ENCODE results near the gene PLCB3.
A peak's percentile ranks its signal among the peaks of the same experiment; 100 is the strongest.
"Not testable (repeated sequence)": the region's sequence is repeated elsewhere in the genome, so short reads cannot be mapped to it uniquely, and the experiment has no call there.

Gene PLCB3

GRCh38 chr11:64306563-64306875, 55.2 kb downstream of the PLCB3 start:
- DNase-seq = no peak

GRCh38 chr11:64306876-64307622, 55.7 kb downstream of the PLCB3 start:
- DNase-seq = no peak

DNA sequence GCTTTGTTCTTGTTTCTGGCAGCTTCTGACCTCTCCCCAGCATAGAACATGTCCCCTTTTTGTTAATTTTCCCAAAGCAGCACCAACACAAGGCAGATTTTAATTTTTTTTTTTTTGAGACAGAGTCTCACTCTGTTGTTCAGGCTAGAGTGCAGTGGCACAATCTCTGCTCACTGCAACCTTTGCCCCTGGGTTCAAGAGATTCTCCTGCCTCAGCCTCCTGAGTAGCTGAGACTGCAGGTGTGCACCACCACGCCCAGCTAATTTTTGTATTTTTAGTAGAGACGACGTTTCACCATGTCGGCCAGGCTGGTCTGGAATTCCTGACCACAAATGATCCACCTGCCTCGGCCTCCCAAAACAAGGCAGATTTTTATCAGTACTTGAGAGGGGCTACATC, 56.5 kb downstream of the PLCB3 start:
- not testable (repeated sequence) for DNase-seq

DNA sequence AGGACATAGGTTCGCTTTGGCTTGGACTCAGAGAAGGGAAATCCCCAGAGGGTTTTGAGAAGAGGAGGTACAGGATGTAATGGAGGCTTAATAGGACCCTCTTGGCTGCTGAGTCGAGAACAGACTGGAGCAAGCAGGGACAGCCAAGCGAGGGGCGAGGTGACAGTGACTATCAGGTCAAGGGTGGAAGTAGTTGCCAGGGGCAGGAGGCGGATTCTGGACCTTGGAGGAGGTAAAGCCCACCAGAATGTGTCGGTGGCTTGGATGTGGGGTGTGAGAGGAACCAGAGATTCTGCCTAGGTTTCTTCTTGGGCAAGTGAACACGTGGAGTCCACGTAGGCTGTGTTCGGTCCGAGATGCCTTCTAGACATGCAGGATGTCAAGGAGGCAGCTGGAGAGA, 61.6 kb downstream of the PLCB3 start:
- no peak for DNase-seq

- no peak for DNase-seq
These were observed 62.3 kb downstream of the PLCB3 start for GRCh38 chr11:64313491-64314145.

DNA sequence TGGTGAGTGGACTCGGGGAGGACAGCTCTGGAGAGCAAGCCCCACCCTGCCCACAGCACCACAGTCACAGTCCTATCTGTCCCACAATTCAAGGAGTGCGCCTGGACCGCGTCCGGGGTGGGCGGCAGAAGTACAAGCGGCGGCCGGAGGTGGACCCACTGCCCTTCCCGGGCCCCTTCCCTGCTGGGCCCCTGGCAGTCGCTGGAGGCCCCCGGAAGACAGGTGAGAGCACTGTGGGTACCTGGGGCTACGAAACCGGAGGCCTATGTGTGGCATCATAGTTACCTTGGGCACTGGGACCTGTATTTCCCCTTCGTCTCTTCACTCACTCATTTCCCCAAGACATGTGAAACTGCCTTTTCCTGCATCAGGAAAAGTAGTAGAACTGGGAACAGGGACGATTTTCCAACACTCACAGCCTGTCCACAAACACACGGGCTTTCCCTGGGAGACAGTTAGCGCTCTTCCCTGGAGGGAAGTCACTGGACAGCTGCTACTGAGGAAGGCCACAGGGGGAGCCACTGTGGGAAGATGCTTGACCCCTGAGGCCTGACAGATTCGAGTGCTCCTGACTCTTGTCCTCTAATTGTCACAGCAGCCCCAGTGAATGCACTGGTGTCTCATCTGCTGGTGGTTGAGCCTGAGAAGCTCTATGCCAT, 62.9 kb downstream of the PLCB3 start:
- no peak for DNase-seq

DNA sequence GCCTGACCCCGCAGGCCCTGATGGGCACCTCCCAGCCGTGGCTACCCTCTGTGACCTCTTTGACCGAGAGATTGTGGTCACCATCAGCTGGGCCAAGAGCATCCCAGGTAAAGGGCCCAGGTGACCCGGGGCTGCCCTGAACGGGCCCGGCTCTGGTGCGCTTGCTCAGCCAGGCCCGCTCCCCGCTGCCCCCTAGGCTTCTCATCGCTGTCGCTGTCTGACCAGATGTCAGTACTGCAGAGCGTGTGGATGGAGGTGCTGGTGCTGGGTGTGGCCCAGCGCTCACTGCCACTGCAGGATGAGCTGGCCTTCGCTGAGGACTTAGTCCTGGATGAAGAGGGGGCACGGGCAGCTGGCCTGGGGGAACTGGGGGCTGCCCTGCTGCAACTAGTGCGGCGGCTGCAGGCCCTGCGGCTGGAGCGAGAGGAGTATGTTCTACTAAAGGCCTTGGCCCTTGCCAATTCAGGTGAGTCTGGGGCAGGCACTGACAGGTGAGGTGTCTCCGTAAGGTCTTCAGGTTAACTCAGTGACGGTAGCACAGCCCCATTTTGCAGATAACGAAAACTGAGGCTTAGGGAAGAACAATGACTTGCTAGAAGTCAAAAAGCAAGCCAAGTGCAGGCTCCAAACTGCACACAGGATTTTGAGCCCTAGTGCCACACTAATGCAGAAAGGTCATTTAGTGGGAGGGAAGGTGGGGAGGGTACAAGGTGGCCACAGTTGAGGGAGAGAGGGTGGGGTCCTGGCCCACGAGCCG, 63.7 kb downstream of the PLCB3 start:
- DNase-seq = no peak

DNA sequence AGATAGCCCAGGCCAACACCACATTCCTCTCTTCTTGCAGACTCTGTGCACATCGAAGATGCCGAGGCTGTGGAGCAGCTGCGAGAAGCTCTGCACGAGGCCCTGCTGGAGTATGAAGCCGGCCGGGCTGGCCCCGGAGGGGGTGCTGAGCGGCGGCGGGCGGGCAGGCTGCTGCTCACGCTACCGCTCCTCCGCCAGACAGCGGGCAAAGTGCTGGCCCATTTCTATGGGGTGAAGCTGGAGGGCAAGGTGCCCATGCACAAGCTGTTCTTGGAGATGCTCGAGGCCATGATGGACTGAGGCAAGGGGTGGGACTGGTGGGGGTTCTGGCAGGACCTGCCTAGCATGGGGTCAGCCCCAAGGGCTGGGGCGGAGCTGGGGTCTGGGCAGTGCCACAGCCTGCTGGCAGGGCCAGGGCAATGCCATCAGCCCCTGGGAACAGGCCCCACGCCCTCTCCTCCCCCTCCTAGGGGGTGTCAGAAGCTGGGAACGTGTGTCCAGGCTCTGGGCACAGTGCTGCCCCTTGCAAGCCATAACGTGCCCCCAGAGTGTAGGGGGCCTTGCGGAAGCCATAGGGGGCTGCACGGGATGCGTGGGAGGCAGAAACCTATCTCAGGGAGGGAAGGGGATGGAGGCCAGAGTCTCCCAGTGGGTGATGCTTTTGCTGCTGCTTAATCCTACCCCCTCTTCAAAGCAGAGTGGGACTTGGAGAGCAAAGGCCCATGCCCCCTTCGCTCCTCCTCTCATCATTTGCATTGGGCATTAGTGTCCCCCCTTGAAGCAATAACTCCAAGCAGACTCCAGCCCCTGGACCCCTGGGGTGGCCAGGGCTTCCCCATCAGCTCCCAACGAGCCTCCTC, 64.6 kb downstream of the PLCB3 start:
- DNase-seq = not testable (repeated sequence)

DNA sequence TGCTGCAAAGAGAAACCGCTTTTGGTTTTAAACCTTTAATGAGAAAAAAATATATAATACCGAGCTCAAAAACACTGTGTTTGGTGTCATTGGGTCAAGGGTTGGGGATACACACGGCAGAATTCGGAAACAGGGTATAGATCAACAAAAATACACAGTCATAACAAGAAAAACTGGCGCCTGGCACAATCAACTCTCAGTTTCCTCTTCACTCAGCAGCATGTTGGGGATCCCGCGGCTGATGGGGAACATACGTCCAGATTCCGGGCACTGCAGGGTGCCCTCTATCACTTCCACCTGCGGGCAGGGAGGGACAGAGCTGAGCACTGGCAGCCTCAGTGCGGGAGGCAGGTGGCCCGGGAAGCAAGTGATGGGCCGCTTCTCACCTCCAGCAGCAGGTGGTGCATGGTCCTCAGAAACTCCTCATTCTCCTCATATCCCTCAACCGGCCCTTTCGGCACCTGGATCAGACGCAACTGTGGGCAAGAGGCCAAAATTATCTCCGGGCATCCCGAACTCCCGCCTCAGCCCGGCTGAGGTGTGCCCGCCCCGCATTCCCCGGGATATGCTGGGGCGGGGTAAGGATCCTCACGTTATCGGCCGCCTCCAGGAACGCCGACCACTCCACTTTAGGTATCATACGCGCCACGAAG, 65.5 kb downstream of the PLCB3 start:
- peak; percentile 39 for DNase-seq

- DNase-seq = peak; percentile 98
These were observed 66.1 kb downstream of the PLCB3 start, which contains the start of gene TRMT112 for GRCh38 chr11:64317325-64317960. Gene TRMT112 (minus strand): TSS chr11:64317559. CDS start chr11:64317526, 33 bp downstream.

DNA sequence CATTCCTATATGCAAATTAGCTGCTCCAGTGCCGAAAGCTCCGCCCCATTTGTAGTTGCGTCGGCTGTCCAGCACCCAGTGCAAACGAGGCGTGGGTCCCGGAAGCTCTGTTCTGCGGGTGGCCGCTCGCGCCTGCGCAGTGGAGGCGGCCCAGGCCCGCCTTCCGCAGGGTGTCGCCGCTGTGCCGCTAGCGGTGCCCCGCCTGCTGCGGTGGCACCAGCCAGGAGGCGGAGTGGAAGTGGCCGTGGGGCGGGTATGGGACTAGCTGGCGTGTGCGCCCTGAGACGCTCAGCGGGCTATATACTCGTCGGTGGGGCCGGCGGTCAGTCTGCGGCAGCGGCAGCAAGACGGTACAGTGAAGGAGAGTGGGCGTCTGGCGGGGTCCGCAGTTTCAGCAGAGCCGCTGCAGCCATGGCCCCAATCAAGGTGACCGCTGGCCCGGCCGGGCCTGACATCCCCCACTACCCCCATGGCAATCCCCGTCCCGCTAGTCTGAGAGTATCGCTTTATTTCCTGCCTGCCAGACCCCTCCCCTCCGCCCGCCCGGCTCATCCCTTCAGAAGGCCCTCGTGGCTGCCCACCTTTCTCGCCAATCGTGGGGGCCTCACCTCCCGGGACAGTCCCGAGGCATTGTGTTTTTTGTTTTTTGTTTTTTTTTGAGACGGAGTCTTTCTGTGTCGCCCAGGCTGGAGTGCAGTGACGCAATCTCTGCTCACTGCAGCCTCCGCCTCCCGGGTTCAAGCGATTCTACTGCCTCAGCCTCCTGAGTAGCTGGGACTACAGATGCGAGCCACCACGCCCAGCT, 66.8 kb downstream of the PLCB3 start, which contains the start of gene PRDX5:
Gene PRDX5, plus strand, starts transcription at position 161 of the 805 bp plus-strand sequence. Its CDS starts 95 bp downstream, at position 256.
- DNase-seq = peak; percentile 95
